Activated T-helper 1 cell treated with anti-CD3 and anti-CD28 coated beads, Interleukin-2, amount 50 U/mL, for 16 hours (primary cell): Measurements from ENCODE around the gene ATAD5.

ENCODE experiments used
- DNase-seq, 2 donors: peaks; one replicate each; pipeline ENCODE4 v3.0.0-alpha.2; 2020; ENCODE audit warnings: low read depth in 1 of 2, low spot score in 1 of 2

The ATAD5 gene

DNA sequence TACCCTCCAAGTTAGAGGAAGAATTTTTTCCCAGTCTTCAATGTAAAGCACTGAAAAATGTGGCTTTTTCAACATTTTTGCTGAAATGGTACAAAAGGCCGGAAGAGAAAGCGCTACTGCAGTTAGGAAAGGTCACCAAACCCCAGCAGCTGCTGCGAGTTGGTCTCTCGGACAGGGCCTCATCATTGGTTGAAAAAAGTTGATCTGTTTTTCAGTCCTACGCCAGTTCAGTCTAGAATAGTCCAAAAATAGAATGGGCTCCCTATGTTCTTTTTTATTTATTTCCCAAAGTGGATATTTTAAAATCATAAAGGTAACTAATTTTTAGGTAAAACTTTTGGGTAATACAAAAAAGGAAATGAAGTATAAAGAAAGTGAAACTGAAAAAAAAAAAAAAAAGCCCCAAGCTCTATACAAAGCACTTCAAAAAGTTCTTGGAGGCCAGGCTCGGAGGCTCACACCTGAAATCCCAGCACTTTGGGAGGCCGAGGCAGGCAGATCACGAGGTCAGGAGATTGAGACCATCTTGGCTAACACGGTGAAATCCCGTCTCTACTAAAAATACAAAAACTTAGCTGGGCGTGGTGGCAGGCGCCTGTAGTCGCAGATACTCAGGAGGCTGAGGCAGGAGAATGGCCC lies 107.4 kb downstream of the ATAD5 start:
- no peak for DNase-seq

DNA sequence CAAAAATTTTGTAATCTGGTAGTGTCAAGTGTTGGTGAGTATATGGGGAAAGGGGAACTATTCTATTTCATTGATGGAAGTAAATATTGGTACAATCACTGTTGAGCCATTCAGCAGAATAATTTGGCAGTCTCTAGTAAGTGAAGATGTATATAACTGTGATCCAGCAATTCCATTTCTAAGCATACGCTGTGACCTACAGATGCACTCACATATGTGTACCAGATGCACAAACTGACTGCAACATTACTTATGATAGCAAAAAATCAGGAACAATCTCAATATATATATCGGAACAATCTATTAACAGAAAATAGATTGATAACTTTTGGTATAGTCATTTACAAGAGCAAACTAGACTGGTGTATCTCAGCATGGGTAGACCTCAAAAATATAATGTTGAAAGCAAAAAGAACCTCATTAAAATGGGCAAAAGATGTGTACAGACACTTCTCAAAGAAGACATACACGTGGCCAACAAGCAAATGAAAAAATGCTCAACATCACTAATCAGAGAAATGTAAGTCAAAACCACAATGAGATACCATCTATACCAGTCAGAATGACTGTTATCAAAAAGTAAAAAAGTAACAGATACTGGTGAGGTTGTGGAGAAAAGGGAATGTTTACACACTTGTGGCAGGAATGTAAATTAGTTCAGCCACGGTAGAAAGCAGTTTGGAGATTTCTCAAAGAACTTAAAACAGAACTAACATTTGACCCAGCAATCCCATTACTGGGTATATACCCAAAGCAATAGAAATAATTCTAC lies 110.7 kb downstream of the ATAD5 start:
- no peak for DNase-seq
